Umbilical cord (tissue), 2 donors: Measurements from ENCODE around the gene IRF5. TPM values are rescaled to one million over a fixed set of nuclear protein-coding genes. Genes with fewer than 3 reads are reported as not detected.

ENCODE experiments used
- DNase-seq: peaks from one replicate; pipeline ENCODE4 v3.0.0-alpha.2; 2015; ENCODE audit warnings: low spot score
- total RNA-seq: library from RNA; depleted of rRNA; stranded (reverse); fragments of >200 nt; gene quantifications from one replicate; pipeline ENCODE4 v1.2.3, GENCODE V29; 2014; ENCODE audit warnings: low replicate concordance; ENCODE audit not compliant: insufficient read depth

Gene IRF5, protein sequence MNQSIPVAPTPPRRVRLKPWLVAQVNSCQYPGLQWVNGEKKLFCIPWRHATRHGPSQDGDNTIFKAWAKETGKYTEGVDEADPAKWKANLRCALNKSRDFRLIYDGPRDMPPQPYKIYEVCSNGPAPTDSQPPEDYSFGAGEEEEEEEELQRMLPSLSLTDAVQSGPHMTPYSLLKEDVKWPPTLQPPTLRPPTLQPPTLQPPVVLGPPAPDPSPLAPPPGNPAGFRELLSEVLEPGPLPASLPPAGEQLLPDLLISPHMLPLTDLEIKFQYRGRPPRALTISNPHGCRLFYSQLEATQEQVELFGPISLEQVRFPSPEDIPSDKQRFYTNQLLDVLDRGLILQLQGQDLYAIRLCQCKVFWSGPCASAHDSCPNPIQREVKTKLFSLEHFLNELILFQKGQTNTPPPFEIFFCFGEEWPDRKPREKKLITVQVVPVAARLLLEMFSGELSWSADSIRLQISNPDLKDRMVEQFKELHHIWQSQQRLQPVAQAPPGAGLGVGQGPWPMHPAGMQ
- total RNA-seq, result 5.5 TPM

DNA sequence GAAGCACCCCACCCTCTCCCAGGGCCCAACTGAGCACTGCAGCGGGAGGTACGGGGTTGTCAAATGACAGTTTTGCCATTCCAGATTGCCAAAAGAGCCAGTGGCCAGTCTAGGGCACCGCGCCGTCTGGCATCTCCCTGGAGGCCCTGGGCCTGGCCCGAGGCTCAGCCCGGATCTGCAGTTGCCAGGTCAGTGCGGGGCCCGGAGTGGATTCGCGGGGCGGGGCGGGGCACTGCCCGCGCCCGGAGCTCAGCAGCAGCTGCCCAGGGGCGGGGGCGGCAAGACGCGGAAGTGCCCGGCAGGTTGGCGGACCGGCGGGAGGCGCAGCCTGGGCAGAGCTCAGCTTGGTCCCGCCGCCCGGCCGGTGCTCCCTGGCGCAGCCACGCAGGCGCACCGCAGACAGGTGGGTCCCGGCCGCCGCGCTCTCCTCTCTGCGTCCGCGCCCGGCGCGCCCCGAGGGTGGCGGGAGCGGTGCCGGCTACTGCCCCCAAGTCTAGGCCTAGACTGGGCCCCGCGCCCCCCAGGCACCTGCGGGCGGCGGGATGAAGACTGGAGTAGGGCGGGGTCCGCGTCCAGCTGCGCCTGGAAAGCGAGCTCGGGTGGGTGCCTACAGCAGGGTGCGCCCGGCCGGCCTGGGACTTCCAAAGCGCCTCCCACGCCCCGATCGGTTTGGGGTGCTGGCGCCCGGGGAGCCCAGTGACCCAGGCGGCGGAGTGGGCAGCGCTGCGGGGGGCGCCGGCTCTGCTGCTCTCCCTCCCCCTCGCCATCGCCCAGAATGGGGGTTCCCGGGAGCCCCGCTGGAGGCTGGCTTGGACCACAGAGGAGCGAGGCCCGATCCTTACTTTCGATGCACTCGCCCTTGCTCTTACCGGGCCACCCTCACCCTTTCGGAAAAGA lies at the start of gene IRF5:
Gene IRF5, plus strand, starts transcription at position 281 of the 897 bp plus-strand sequence. CDS start 4,155 bp downstream, outside the sequence.
- DNase-seq, result no peak

DNA sequence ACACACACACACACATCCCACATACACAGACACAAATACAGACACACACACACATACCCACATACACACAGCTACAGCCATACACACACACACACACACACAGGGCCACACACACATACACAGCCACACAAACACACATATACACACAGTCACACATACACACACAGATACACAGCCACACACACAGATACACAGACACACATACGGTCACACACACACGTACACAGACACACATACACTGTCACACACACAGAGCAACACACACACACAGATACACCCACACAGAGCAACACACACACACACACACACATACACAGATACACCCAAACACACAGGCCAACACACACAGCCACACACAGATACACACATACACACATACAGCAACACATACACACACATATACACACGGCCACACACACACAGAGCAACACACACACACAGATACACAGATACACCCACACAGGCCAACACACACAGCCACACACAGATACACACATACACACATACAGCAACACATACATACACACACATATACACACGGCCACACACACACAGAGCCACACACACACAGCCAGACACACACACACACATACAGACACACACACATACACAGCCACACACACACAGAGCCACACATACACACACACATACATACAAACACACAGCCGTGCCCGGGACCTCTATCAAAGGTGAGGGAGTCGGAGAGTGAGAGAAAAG lies 49.5 kb upstream of the IRF5 start:
- no peak for DNase-seq

DNA sequence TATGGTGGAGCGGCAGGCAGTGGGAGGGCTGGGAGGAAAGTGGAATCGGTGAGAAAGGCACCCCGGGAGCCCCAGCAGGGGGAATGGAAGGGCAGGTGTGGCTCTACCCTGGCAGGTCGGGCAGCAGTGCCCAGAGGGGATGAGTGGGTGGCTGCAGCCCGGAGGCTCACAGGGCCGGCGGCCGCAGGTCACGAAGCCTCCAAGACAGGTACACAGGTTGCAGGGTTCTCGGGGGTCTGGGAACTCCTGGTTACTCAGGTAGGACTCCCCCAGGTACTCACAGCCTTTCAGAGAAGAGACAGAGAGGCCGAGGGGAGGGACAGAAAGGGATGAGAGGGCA lies 49.0 kb upstream of the IRF5 start:
- DNase-seq, result no peak

DNA sequence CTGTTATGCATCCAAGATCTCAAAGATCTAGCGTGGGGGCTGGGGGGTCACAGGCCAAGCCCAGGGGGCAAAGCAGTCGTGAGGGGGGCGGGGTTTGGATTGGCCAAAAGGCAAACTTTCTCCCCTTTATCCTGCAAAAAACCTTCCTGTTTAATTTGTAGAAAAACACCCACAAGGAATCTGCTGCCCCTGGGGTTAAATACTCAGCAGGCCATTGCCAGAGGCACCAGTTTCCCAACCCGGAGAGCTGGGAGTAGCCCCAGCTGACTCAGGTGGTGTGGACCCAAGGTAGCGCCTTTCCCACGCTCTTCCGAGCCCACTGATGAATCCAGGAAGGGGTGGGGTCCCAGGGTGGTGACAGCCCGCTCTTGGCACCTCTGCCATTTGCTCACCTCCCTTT lies 48.6 kb upstream of the IRF5 start:
- DNase-seq, result no peak

DNA sequence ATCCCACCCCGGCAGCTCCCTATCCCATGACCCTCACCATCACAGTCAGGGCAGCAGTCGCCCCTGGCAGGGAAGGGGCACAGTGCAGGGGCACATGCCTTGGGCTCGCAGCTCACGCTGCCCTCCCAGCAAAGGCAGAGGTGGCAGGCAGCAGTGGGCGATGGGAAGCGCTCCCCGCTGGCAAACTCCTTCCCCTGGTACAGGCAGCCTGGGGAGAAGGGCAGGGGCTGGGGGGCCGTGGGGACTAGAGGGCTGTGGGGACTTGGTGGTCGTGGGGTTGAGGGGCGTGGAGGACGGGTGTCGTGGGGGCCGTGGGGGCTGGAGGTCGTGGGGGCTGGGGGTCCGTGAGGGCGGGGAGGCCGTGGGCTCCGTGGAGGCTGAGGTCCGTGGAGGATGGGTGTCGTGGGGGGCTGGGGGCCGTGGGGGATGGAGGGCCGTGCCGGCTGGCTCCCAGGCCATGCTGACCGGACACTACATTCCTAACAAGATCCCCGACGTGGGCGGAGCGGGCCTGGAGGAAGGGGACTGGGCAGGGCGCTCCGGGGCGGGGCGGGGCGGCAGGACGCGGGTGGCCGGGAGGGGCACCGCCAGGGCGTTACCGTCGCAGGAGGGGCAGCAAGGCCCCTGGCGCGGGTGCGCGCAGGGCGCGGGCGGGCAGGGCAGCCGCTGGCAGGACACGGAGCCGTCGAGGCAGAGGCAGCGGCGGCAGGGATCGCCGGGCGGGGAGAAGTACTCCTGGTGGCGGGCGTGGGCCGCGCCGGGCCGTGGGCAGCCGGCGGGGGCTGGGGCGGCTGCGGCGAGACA lies 47.2 kb upstream of the IRF5 start:
- DNase-seq, result no peak

DNA sequence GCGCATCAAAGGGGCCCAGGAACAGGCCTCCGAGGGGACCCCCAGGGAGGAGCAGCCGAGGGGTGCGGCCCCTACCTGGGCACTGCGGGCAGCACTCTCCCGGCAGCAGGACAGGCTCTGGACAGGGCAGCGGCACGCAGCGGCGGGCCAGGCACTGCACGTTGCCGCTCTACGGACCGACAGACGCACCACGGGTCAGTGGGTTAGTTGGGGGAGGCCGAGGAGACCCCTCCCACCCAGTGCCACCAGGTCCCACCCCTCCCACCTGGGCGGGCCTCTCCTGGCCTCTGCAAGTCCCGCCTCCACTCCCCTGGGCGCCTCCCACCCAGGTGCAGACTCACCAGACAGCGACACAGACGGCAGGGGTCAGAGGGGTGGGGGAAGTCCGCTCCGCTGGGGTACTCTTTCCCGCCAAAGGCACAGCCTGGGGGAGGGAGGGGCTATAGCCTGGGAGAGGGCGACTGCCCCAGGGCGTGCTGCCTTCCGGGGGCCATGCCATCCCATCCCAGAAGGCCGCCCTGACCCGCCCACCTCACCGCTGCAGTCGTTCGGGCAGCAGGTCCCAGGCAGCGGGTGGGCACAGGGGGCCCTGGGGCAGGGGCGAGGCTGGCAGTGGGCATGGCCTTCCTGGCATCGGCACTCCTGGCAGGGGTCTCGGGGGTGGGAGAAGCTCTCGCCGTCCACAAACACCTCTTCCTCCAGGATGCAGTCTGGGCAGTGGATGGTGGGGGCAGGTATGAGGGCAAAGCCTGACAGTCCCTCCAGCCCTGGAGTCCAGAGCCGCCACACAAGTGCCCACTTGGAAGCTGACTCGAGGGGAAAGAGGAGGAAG lies 46.4 kb upstream of the IRF5 start:
- no peak for DNase-seq

DNA sequence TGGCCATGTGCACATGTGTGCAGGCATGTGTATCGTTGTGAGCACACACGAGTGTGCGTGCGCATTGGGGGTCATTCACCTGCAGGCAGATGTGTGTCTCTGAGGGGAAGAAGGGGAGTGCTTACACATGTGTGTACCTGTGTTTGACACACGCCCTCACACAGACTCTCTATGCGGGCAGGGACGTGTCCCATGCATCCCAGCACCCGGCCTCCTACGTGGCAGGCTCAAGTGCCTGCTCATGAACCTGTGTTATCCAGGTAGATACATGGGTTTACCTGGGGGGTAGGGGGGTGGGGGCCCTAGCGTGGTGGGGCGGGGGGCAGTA lies 45.8 kb upstream of the IRF5 start:
- no peak for DNase-seq

DNA sequence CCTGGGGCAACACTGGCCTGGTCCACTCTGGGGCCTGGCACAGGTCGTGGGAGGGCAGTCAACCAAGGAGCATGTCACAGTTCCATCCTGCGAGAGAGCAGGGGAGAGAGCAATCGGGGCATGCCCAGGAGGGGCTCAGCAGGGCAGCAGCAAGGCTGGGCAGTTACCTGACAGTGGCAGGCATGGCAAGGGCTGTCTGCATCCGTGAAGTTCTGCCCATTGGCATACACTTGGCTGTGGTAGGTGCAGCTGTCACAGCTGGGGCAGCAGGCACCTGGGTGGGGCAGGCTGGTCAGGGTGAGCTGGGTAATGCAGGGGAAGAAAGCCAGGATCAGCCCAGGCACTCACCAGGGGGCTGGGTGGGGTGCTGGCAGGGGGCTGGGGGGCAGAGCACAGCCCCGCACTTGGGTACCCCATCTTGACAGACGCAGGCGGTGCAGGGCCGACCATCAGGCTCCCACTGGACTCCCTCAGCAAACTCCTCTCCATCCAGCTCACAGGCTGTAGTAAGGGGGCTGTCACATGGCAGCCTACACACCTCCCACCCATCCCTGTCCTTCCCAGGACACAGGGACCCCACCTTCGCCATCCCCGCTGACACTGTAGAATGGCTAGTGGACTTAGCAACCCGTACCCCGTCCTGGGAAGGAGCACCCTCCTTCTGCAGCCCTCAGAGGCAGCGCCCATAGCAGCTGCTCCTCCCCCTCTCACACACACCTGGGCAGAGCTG lies 45.0 kb upstream of the IRF5 start:
- DNase-seq, result no peak

DNA sequence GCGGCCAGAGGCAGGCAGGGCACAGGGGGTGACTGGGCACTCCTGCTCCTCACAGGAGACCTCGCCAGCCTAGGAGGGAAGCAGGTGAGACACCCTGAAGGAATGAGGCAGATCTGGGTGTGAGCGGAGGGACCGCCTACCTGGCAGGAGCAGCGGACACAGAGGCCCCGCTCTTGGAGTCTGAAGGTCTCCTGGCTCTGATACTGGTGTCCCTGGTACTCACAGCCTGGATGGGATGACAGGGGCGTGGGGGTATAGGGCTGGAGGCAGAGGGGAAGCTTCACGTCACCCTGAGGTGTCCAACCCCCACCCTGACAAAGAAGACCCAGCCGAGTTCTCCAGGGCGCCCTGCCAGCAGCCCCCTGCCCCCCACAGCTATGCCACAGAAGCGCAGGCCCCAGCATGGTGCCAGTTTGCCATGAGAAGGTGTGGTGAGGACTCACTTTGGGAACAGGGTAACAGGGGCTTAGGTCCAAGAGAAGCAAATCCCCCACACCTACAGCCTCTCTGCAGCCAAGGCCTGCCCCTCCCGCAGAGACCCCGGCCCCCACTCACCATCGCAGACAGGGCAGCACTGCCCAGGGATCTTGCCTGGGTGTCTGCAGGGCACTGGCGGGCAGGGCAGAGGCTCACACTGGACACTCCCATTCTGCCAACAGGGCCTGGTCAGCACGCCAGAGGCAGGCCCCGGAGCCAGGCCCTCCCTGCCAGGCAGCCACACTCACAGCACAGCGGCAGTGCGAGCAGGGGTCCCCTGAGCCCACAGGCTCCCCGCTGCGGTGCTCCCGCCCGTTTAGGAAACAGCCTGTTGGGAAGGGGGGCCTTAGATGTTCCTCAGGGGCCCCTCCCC lies 44.3 kb upstream of the IRF5 start:
- DNase-seq, result no peak

DNA sequence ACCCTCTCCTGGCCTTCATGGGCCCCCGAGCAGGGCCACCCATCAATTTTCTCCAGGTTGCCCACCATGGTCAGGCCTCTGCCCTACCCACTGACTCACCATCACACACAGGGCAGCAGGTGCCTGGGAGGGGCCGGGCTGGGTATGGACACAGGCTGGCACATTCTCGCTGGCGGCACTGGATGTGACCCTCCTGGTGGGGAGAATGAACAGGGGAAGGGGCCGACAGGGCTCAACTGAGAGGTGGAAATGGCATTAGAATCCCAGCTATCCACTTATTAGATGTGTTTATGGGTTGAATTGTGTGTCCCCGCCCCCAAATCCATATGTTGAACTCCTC lies 43.7 kb upstream of the IRF5 start:
- DNase-seq, result no peak

DNA sequence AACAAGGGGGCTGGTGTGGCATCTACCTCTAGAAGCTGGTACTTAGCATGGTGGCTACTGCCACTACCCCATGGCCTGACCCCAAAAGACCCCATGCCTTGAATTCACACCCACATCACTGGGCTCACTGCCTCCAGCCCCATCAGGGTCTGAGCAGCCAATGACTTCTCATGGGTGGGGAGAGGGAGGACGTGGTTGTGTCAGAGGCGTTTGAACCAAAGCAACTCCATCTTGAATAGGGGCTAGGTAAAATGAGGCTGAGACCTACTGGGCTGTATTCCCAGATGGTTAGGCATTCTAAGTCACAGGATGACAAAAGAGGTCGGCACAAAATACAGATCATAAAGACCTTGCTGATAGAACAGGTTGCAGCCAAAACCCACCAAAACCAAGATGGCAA lies 42.4 kb upstream of the IRF5 start:
- DNase-seq, result no peak

DNA sequence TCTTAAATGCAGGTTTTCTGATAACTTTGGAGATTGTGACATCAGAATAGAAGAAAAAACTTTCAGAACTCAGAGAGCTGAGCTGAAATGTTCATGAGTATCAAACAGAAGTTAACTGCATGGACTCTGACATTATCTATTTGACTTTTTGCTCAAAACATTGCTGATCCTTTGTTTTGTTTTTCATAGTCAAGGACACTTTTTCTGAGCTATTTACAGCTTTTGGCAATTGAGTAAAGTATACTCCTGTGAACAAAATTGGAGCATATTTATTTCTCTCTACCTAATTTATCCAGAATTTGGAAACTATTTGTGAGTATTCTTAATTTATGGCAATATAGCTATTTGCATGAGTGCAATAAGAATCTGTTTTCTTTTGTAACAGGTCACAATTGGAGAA lies 38.3 kb upstream of the IRF5 start:
- no peak for DNase-seq

DNA sequence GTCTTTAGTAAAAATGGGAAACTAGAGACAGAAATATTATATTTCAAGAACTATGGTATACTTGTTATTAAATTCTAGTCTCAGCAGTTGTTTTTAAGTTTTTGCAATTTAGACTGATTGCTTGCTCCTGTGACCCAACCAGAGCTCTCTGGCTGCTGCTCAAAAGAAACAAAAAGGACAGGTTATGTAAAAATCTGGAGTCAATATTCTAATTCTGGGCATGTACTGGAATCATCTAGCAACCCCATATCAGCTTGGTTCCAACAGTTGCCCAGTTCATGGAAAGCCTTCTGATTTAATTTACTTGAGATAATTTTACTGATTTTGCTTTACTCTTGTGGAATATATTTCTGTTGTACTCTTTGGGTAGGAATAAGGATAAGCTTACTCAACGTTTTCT lies 37.5 kb upstream of the IRF5 start:
- DNase-seq, result no peak

DNA sequence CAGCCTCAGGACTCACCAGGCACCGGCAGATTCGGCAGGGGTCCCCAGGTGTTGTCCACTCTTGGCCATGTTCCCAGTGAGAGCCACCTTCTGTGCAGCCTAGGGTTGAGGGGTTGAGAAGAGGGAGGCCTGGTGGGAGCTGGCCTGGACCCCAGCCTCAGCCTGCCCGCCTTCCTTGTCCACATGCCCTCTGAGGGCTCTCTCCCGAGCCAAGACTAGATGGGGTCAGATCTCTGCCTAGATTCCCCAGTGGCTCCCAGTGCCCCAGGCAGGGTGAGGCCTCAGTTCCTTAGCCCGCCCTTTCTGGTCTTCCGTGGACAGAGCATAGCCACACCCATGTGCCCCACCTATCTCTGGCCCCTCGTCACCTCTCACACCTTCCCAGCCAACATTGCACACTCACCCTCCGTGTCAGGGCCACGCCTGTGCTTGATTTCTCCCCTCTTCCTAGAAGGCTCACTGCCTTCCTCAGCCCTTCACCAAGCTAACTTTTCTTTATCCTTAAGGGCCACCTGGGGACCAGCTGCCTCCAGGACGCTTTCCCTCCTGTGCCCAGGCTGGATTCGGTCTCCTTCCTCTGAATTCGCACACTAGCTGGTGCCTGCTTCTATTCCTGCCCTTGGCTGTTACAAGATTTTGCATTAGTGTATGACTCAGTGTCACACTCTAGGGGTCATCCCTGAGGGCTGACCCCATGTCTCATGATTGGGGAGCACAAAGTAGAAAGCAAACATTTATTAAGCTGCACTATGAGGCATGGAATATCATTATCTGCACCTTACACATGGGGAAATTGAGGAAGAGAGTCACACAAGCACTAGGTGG lies 34.8 kb upstream of the IRF5 start:
- DNase-seq, result no peak

DNA sequence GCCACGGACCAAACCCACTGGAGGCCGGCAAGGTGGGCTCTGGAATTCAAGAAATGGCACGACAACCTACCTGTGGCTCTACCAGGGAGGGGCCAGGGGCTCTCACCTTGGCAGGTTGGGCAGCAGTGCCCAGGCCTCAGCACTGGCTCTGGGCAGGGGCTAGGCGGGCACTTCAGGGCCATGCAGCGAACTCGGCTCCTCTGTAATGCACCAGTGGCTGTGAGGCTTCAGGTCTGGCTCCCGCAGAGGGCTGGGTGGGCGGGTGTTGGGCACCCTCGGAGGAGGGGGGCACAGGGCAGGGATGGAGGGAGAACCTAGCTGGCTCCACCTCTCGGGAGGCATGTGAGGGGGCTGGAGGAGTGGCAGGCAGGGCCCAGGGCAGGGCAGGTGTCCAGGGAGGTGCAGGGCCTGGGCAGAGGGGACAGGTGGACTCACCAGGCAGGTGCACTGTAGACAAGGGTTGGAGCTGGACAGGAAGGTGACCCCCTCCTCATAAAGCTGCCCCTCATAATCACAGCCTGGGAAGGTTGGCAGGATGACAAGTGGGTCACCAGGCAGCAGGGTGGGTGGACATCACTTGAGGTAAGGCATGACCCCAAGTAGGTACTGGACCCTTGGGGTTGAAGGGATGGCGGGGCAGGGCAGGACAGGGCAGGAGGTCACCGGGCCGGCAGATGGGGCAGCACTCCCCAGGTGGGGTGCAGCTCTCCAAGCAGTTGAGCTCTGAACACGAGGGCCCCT lies 33.9 kb upstream of the IRF5 start:
- no peak for DNase-seq

DNA sequence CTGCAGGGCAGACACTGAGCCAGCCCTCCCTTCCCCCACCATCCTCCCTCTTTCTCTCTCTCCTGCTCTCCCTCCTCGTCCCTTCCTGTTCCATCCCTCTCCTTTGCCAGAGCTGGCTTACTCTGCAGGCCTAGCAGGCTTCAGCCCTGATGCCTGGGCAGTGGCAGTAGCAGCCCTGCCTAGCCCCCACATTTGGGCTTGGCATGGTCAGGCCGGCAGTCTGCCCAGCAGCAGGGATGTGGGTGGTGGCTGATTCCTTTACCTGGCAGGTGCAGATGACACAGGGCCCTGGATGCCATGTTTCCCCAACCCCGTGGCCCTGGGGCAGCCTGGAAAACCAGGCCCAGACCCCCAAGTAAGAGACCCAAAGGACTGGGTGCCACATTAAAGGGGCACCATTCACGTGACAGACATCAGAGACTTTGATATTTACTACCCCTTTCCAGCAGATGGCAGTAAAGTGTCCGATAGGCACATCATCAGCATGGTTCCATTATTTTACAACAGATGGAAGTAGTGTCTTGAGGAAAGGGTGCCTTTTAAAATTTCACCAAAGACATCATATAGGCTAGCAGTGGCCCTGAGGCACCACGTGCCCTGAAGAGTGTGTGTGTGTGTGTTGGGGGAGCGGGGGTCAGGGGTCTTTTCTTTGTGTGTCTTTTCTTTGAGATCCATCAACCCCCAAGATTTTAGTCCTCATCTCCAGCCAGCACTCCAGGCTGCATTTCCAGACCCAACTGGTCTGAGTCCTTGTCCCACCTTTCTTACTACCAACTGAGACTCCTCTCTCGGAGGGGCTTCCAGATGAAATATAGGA lies 33.1 kb upstream of the IRF5 start:
- DNase-seq, result peak; percentile 35
